Adrenal gland (tissue), 5 donors: ENCODE results near the gene SYNM.

Source experiments
- POLR2A ChIP-seq, 2 donors: fragments of 450-650 bp; IDR thresholded peaks; one replicate each; pipeline ENCODE4 v1.6.1; 2017; ENCODE audit warnings: antibody characterized with exemption in 2 of 2, mild to moderate bottlenecking in 2 of 2, moderate library complexity in 1 of 2
- TF ChIP-seq, protein P1 (sequence below), 6 experiments: fragments of 450-650 bp in 4 of 6; fragments of 200-600 bp in 2 of 6; sonication (generic) in 1 of 6; IDR thresholded peaks; 1 replicate in 5 of 6; 2 replicates in 1 of 6; pipeline versions ENCODE4 v1.5.1 to v1.8.0; 2016 to 2021; ENCODE audit warnings: antibody characterized with exemption in 6 of 6, mild to moderate bottlenecking in 2 of 6, moderate library complexity in 1 of 6
- donor health status: DM: no; HTN: no; CAD: no.

DNA sequence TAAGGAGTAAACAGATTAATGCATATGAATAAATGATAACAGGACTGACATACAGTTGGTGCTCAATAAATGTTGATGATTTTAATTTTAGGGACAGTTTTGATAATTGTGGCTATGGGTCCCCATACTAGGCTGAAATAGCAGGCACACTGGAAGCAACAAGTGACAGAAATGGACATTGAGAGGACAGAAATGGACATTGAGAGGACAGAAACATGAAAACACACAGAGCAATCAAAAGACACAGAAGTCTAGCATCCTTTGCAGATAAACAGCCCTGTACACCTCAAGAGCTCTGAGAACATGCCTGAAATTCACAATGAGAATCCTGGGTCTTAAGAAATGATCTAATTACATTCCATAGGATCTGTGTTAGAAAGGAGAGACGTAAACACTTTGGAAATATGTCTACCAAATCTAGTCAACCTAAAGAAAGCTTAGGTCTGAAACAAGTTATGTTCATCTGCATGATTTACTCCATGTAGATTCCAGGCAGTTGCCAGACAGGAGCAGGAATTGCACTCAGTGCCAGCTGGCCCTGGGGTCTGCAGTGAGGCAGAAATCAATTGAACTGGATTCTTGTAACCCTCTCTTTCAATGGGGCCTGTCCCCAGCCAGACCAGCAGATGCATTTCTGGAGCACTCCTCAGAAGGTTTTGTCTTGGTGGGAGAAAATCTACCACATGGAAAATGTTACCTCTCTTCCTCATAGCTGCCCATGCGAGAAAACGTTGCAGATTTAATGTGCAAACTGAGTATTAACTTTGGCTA is 60.3 kb downstream of the SYNM start:
- TF ChIP-seq, protein P1, sequence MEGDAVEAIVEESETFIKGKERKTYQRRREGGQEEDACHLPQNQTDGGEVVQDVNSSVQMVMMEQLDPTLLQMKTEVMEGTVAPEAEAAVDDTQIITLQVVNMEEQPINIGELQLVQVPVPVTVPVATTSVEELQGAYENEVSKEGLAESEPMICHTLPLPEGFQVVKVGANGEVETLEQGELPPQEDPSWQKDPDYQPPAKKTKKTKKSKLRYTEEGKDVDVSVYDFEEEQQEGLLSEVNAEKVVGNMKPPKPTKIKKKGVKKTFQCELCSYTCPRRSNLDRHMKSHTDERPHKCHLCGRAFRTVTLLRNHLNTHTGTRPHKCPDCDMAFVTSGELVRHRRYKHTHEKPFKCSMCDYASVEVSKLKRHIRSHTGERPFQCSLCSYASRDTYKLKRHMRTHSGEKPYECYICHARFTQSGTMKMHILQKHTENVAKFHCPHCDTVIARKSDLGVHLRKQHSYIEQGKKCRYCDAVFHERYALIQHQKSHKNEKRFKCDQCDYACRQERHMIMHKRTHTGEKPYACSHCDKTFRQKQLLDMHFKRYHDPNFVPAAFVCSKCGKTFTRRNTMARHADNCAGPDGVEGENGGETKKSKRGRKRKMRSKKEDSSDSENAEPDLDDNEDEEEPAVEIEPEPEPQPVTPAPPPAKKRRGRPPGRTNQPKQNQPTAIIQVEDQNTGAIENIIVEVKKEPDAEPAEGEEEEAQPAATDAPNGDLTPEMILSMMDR (IDR thresholded peaks at IDR 0.05), result no peak
- TF ChIP-seq POLR2A (IDR thresholded peaks at IDR 0.05), result no peak
